Sigmoid colon (tissue), 7 donors: ENCODE results near the gene MYO1G. TPM values are rescaled to one million over a fixed set of nuclear protein-coding genes. Genes with fewer than 3 reads are reported as not detected.
"Not testable (repeated sequence)": the region's sequence is repeated elsewhere in the genome, so short reads cannot be mapped to it uniquely, and the experiment has no call there.

Source experiments
- DNase-seq: peaks from one replicate; pipeline ENCODE4 v3.0.0-alpha.2; 2019
- H3K27ac ChIP-seq, 4 donors: fragments of 200-600 bp; sonication (generic); one replicate each; pipeline ENCODE4 v1.5.1; 2016 to 2019; ENCODE audit warnings: mild to moderate bottlenecking in 1 of 4
- H3K27me3 ChIP-seq, 3 donors: fragments of 200-600 bp; sonication (generic); one replicate each; pipeline ENCODE4 v1.5.1; 2019; ENCODE audit warnings: mild to moderate bottlenecking in 1 of 3
- H3K36me3 ChIP-seq, 4 donors: fragments of 200-600 bp; sonication (generic); one replicate each; pipeline ENCODE4 v1.5.1; 2016 to 2019
- H3K4me1 ChIP-seq, 4 donors: fragments of 200-600 bp; sonication (generic); one replicate each; pipeline ENCODE4 v1.5.1; 2017 to 2019
- H3K4me3 ChIP-seq, 4 donors: fragments of 200-600 bp; sonication (generic); one replicate each; pipeline ENCODE4 v1.5.1; 2017 to 2019; ENCODE audit warnings: mild to moderate bottlenecking in 2 of 4, moderate library complexity in 1 of 4
- H3K9me3 ChIP-seq, 4 donors: fragments of 200-600 bp in 3 of 4; sonication (generic) in 3 of 4; one replicate each; pipeline versions ENCODE4 v1.5.1 to v1.6.1; 2013 to 2019
- EP300 ChIP-seq, 4 donors: sonication (generic); formaldehyde crosslinking; IDR thresholded peaks; one replicate each; pipeline ENCODE4 v1.6.1; 2017; ENCODE audit warnings: antibody characterized with exemption in 4 of 4
- POLR2A ChIP-seq, 2 donors: fragments of 450-650 bp; IDR thresholded peaks; one replicate each; pipeline ENCODE4 v1.6.1; 2016; ENCODE audit warnings: antibody characterized with exemption in 2 of 2, mild to moderate bottlenecking in 2 of 2, moderate library complexity in 2 of 2
- POLR2AphosphoS5 ChIP-seq, 4 donors: sonication (generic); formaldehyde crosslinking; IDR thresholded peaks; one replicate each; pipeline ENCODE4 v1.6.1; 2017; ENCODE audit warnings: antibody characterized with exemption in 4 of 4
- whole genome bisulfite sequencing, 2 donors: extraction: QIAGEN DNeasy Blood & Tissue Kit; methylation state at CpG; one replicate each; pipeline ENCODE4 v1.1.7; 2013; 5-methylcytosine and 5-hydroxymethylcytosine counted together
- intact Hi-C: fragments of 100-400 bp; cut with DNase I; formaldehyde crosslinking; loops from one replicate; pipeline ENCODE4 v1.15.1; 2023
- polyA plus RNA-seq, 3 donors: library from polyadenylated mRNA; stranded (reverse); fragments of 200-250 nt; gene quantifications; one replicate each; pipeline ENCODE4 v1.2.3, GENCODE V29; 2013
- total RNA-seq, 4 donors: library from RNA; depleted of rRNA; stranded (reverse); fragments of >200 nt; gene quantifications; one replicate each; pipeline ENCODE4 v1.1.0, GENCODE V29; 2016
- TF ChIP-seq, protein P1 (sequence below), 4 experiments: fragments of 450-650 bp in 3 of 4; fragments of 200-600 bp in 1 of 4; IDR thresholded peaks; one replicate each; pipeline ENCODE4 v1.5.1; 2016 to 2019; ENCODE audit warnings: antibody characterized with exemption in 4 of 4, mild to moderate bottlenecking in 3 of 4, moderate library complexity in 2 of 4
- donor health status: healthy with polysubstance abuse.
- donor health status: Bipolar disorder and iron deficiency.
- donor health status: healthy.

The MYO1G gene
- total and polyA plus RNA-seq, 7 donors, result 1.1 to 19.5 (median 2.4) TPM

DNA sequence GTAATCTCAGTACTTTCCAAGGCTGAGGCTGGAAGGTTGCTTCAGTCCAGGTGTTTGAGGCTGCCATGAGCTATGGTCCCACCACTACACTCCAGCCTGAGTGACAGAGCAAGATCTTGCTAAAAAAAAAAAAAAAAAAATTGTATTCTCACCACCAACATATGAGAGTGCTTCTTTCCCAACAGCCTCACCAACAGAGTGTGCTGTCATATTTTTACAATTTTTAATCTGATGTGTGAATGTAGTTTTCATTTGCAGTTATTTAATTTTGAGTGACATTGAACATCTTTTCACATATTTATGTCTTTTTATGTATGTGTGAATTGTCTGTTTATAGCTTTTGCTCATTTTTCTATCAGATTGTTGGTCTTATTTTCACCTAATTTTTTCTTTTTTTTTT lies 35.2 kb downstream of the MYO1G start:
- TF ChIP-seq EP300 (IDR thresholded peaks at IDR 0.05) (no peak), POLR2A (IDR thresholded peaks at IDR 0.05) (no peak), POLR2AphosphoS5 (IDR thresholded peaks at IDR 0.05) (no peak)
- TF ChIP-seq, protein P1, sequence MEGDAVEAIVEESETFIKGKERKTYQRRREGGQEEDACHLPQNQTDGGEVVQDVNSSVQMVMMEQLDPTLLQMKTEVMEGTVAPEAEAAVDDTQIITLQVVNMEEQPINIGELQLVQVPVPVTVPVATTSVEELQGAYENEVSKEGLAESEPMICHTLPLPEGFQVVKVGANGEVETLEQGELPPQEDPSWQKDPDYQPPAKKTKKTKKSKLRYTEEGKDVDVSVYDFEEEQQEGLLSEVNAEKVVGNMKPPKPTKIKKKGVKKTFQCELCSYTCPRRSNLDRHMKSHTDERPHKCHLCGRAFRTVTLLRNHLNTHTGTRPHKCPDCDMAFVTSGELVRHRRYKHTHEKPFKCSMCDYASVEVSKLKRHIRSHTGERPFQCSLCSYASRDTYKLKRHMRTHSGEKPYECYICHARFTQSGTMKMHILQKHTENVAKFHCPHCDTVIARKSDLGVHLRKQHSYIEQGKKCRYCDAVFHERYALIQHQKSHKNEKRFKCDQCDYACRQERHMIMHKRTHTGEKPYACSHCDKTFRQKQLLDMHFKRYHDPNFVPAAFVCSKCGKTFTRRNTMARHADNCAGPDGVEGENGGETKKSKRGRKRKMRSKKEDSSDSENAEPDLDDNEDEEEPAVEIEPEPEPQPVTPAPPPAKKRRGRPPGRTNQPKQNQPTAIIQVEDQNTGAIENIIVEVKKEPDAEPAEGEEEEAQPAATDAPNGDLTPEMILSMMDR (IDR thresholded peaks at IDR 0.05), result no peak
- H3K4me1 ChIP-seq, result no peaks in the 10 kb centered on the region
- no peak for DNase-seq
- H3K27ac ChIP-seq, result no peak overlapping the region
- H3K4me3 ChIP-seq, result no peak overlapping the region
- H3K36me3 ChIP-seq, result no peaks in the 10 kb centered on the region
- no peaks in the 10 kb centered on the region for H3K9me3 ChIP-seq
- intact Hi-C loops, result no loop called here
- H3K27me3 ChIP-seq, result no peaks in the 10 kb centered on the region

DNA sequence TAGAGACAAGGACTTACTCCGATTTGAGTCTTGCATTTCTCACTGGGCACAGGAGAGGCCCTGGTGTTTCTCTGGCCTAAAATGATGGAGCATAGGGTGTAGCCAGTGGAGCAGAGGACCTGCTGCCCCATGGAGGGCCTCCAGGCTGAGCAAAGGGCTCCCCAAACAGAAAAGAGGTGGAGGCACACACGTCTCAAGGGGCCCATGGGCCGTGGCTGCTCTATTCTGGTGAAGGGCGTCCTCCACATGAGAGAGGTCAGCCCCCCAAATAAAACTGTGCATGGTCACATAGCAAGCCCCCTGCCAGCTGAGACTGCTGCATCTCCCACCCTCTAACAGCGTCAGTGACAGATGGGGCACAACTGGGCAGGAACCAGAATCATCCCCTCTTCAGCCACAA lies 41.4 kb downstream of the MYO1G start:
- Histone ChIP-seq H3K4me3 (no peak overlapping the region), H3K27me3 (peaks cover 0 to 14% (median 0%) of the 10 kb centered on the region in 3 donors), H3K4me1 (no peaks in the 10 kb centered on the region), H3K36me3 (no peaks in the 10 kb centered on the region), H3K27ac (no peak overlapping the region), H3K9me3 (no peaks in the 10 kb centered on the region)
- intact Hi-C loops, result no loop called here
- no peak for DNase-seq
- TF ChIP-seq EP300 (IDR thresholded peaks at IDR 0.05), result no peak
- WGBS, 2 donors, result 63 to 74% methylated on average over 5 of the region's 5 CpGs

DNA sequence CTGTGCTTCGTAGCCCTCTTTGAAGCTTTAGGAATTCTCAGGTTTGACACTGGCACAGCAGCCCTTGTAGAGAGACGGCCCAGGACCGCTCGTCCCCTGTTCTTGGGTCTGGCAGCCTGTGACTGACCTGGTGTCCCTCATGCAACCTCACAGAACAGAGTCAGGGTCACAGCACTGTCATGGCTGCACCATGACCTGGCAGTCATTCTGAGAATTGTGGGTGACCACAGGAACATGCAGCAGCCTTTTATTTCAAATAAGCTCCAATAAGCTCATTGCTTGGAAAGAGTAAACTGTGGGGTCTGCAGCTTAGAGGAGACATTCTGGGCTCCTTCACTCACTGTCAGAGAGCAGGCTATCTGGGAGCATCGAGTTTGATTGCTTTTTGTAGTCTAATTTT lies 42.5 kb downstream of the MYO1G start:
- intact Hi-C loops, result no loop called here
- Histone ChIP-seq H3K4me3 (no peak overlapping the region), H3K36me3 (no peaks in the 10 kb centered on the region), H3K27ac (no peak overlapping the region), H3K9me3 (no peaks in the 10 kb centered on the region), H3K4me1 (no peaks in the 10 kb centered on the region), H3K27me3 (peaks cover 0 to 14% (median 0%) of the 10 kb centered on the region in 3 donors)
- WGBS, 2 donors, result 72 to 81% methylated on average over 5 of the region's 5 CpGs
- no peak for DNase-seq
- TF ChIP-seq, protein P1 (IDR thresholded peaks at IDR 0.05), result no peak
- TF ChIP-seq POLR2A (IDR thresholded peaks at IDR 0.05) (no peak), POLR2AphosphoS5 (IDR thresholded peaks at IDR 0.05) (no peak), EP300 (IDR thresholded peaks at IDR 0.05) (no peak)

DNA sequence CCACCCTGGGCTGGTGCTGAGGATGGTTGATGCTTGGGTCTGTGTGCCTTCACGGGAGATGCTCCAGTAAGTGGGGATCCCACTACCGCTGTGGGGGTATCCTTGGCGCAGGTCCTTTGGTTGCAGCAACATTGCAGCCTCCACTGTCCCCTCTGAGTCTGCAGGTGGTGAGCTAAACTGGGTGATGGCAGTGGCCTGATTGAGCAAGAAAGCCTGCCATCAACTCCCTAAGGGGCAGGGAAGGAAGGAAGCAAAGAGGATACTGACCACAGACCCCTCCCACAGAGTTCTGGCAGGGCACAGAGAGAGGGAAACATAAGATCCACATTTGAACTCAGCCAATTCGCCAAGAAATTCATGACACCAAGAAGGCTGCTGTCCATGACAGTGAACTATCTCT lies 43.2 kb downstream of the MYO1G start:
- 84 to 86% methylated on average over 4 of the region's 4 CpGs for WGBS, 2 donors
- peaks cover 0 to 14% (median 0%) of the 10 kb centered on the region in 3 donors for H3K27me3 ChIP-seq
- DNase-seq, result no peak
- TF ChIP-seq, protein P1 (IDR thresholded peaks at IDR 0.05), result no peak
- no peak for TF ChIP-seq EP300 (IDR thresholded peaks at IDR 0.05)
- no peak for TF ChIP-seq POLR2AphosphoS5 (IDR thresholded peaks at IDR 0.05)
- TF ChIP-seq POLR2A (IDR thresholded peaks at IDR 0.05), result no peak
- H3K4me1 ChIP-seq, result no peaks in the 10 kb centered on the region
- no peaks in the 10 kb centered on the region for H3K9me3 ChIP-seq
- no peaks in the 10 kb centered on the region for H3K36me3 ChIP-seq
- no peak overlapping the region for H3K4me3 ChIP-seq
- intact Hi-C loops, result no loop called here
- no peak overlapping the region for H3K27ac ChIP-seq

DNA sequence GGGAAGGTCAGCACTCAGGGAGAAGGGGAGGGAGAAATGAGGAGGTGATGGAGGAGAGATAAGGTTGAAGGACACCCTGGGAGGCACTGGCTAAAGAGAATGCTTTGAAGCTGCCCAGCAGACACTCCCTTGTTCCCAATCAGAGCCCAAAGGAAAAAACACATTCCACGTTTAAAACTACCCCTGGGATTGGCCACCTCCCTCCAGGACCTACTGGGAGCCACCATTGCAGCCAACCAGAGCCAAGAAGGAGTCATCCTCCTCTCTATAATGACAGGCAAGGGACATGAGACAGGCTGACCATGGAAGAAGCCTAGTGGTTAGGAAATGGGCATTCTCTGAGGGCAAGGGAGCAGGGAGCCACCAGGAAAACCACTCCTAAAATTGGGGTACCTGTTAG lies 43.8 kb downstream of the MYO1G start:
- intact Hi-C loops, result no loop called here
- Histone ChIP-seq H3K36me3 (no peaks in the 10 kb centered on the region), H3K27me3 (peaks cover 0 to 14% (median 0%) of the 10 kb centered on the region in 3 donors), H3K4me1 (no peaks in the 10 kb centered on the region), H3K4me3 (no peak overlapping the region), H3K9me3 (no peaks in the 10 kb centered on the region), H3K27ac (no peak overlapping the region)
- WGBS, 2 donors, result 14 to 46% methylated on average over 1 of the region's 1 CpG
- TF ChIP-seq EP300 (IDR thresholded peaks at IDR 0.05) (no peak), POLR2AphosphoS5 (IDR thresholded peaks at IDR 0.05) (no peak), POLR2A (IDR thresholded peaks at IDR 0.05) (no peak)
- TF ChIP-seq, protein P1 (IDR thresholded peaks at IDR 0.05), result no peak
- no peak for DNase-seq

DNA sequence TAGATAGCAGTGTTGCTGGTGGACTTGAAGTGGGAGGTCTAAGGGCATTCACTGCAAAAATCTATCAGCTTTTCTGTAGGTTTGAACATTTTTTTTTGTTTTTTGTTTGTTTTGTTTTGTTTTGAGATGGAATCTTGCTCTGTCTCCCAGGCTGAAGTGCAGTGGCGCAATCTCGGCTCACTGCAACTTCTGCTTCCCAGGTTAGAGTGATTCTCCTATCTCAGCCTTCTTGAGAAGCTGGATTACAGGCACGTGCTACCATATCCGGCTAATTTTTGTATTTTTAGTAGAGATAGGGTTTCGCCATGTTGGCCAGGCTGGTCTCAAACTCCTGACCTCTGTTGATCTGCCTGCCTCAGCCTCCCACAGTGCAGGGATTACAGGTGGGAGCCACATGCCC lies 44.3 kb downstream of the MYO1G start:
- H3K36me3 ChIP-seq, DNase-seq, H3K9me3 ChIP-seq, intact Hi-C loops, H3K4me1 ChIP-seq, H3K4me3 ChIP-seq, H3K27ac ChIP-seq: not testable (repeated sequence)
- 85 to 90% methylated on average over 5 of the region's 5 CpGs for WGBS, 2 donors
- H3K27me3 ChIP-seq, result peaks cover 0 to 14% (median 0%) of the 10 kb centered on the region in 3 donors
